ENCODE results near the gene DNASE1. TPM values are rescaled to one million over a fixed set of nuclear protein-coding genes. Genes with fewer than 3 reads are reported as not detected.

DNASE1 gene, protein sequence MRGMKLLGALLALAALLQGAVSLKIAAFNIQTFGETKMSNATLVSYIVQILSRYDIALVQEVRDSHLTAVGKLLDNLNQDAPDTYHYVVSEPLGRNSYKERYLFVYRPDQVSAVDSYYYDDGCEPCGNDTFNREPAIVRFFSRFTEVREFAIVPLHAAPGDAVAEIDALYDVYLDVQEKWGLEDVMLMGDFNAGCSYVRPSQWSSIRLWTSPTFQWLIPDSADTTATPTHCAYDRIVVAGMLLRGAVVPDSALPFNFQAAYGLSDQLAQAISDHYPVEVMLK
- total RNA-seq = 6.0 and 11.1 TPM in 2 replicates

DNA sequence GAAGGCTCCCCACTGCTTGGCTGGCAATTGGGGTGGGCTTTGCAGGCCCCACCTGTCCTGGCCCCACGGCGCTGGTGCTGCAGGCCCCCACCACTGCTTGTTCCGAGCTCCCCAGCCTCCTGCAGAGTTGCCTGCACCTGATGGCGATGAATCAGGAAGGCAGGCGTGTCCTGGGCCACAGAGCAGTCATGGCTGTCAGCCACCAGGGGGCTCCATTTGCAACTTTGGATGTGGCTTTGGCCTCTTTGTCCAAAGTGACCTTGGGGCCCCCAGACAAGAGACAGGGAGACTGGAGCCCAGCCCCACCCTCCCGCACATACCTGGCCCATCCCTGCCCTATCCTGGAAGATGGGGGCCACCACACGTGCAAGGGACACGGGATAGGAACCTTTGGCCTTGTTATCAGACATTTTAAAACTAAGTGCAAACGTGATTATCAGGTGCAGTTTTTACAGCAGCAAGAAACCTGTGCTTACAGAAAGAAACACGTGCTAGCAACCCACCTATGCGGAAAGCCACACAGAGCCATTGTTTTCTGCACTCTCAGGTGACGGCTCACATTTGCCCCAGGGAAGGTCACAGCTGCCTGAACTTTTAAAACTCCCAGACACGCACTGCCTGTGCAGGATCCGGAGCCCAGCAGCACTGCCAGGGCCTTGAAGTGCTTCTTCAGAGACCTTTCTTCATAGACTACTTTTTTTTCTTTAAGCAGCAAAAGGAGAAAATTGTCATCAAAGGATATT is at the start of gene DNASE1:
Gene DNASE1, plus strand, starts transcription at position 443 of the 743 bp plus-strand sequence. CDS start 683 bp downstream, outside the sequence.

DNA sequence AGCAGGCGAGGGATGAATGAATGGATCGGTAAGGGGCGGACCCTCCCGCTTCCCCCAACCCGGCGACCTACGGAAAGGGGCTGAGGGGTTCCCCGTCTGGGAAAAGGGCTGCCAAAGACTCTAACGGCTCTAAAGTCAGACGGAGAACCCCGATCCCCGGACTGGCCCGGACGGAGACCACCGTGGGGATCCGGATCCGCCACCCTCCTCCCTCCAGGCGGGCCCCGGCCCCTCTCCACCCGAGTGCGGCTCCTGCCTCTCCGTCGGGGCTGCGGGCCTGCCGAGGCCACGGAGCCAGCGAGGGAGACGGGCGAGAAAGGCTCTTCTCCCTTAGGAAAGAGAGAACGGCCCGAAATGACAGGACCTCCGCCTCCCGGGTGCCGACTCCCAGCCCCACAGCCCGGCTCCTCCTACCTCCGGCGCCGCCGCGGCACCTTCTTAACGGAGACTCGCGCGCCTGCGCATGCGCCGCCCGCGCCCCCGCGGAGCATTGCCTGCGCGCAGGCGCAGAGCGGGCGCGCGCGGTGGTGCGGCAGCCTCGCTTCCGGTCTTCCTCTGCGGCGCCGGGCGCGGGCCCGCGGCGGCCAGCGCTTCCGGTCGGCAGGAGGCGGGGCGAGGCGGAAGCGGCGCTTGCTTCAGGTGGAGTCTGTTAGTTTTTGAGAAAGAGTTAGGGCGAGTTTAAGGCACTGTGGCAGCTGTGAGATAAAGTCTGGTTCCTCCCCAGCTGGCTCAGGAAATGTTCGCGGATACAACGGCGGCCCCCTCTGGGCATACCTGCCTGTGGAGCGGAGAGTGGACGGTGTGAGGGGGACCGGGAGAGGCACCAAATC is 43.1 kb upstream of the DNASE1 start, which contains the start of gene SLX4:
Gene SLX4, minus strand, starts transcription at position 461 of the 830 bp plus-strand sequence. CDS start 2,642 bp downstream, outside the sequence.

Other genes with a start within 250 kb of the DNASE1 start
- gene ZNF597, start 211.2 kb upstream of the DNASE1 start, total RNA-seq = 2.7 and 3.5 TPM in 2 replicates
- 14.9 and 19.8 TPM in 2 replicates for gene NAA60, start 211.0 kb upstream of the DNASE1 start, total RNA-seq
- not detected in 2 replicates for gene C16orf90, start 159.2 kb upstream of the DNASE1 start, total RNA-seq
- gene CLUAP1, start 153.7 kb upstream of the DNASE1 start, total RNA-seq = 15.8 and 20.1 TPM in 2 replicates
- gene NLRC3, start 77.3 kb upstream of the DNASE1 start, total RNA-seq = 1.9 and 2.7 TPM in 2 replicates
- gene SLX4, start 43.1 kb upstream of the DNASE1 start, total RNA-seq = 6.3 and 8.0 TPM in 2 replicates
- 139 and 144 TPM in 2 replicates for gene TRAP1, start 62.8 kb downstream of the DNASE1 start, total RNA-seq
- 33.6 and 34.5 TPM in 2 replicates for gene CREBBP, start 226.0 kb downstream of the DNASE1 start, total RNA-seq

All from thoracic aorta endothelial cell (primary cell).